GM18868 (cell line): ENCODE measurements around the gene CYP3A4.
"Not testable (repeated sequence)": the region's sequence is repeated elsewhere in the genome, so short reads cannot be mapped to it uniquely, and the experiment has no call there.

Source experiments
- ATAC-seq: cut with Tn5 transposase; IDR thresholded peaks from one replicate; pipeline ENCODE4 v1.9.1; 2021; ENCODE audit warnings: mild to moderate bottlenecking, moderate library complexity; ENCODE audit not compliant: unreplicated experiment

Gene CYP3A4

DNA sequence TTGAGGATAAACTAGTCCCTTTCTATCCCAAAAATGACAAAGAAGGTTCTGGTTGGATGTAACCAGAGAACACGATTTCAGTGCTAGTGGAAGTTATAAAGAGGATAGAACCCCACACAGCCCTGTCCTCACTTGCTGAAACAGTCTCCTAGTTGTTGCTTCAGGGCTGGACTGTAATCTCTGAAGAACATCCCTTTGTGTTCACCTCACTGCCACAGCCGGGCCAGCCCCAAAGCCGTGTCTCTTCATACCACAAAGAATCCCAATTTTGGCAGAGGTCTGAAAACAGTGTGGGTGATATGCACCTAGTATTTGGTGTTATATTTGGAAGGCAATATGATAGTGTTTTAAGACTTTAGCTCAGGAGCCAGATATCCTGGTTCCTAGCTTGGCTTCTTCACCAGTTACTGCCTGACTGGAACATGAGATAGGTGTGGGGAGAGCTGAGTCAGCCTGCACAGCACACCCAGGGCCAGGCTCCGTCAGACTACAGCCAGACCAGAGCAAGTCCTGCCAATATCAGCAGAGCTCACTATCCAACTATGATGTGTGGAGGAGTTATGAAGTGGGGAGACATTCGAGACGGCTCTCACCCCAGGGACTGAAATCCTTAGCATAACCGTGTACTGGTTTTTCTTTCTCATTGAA, 21.2 kb downstream of the CYP3A4 start:
- ATAC-seq, result no peak

DNA sequence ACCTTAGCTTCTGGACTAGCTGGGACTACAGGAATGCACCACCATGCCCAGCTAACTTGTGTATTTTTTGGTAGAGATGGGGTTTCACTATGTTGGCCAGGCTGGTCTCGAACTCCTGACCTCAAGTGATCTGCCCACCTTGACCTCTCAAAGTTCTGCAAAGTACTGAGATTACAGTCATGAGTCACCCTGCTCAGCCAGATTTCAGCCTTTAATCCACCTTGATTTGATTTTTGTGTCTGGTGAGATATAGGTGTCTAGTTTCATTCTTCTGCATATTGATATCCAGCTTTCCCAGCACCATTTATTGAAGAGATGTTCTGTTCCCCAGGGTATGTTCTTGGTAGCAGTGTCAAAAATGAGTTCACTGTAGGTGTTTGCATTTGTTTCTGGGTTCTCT, 28.9 kb downstream of the CYP3A4 start:
- no peak for ATAC-seq

DNA sequence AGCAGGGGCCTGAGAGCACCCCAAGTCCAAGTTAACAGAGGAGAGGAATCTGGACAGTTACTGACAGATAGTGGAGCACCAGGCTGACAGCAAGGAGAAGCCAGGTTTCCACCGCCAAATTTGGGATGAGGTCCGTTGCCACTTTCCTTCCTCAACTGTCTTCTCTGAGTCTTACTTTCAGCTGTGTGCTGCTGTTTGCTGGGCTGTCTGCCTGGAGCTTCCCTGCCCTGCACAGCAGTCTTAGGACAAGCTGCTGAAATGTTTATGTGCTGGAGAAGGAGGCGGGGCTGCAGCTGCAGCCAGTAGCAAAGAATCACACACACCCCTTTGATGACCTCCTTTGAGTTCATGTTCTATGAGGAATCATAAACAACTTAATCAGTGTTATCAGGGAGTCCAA, 31.6 kb downstream of the CYP3A4 start:
- no peak for ATAC-seq

DNA sequence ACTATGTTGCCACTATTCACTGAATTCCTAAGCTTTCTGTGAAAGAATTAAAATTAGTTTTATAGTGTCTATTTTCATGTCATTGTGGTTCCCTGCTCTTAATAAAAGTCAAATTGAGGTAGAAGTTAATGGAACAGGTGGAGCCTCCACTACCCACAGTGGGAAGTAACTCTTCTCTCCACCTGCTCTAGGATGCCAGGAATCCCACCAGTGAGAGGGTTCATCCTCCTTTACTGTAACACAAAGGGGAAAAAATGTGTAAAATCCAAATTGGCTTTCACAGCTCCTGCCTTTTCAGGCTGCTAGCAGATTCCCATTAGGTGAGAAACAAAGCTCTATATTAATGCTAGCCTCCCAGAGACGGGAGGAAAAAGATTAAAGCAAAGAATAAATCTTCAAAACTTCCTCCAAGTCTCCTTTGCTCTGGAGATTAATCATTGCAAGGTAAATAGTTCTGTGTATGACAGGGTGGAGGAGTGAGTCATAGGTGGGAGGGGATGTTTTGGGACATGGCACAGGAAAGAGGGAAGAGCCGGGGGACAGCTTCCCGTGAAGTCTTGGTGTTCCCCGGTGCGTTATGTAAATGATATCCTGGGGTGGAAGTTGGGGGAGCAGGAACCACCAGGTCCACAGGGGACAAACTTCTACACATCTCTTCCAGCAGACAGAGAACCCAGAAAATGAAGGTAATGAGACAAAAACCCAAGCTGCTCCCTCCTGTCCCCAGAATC, 32.5 kb downstream of the CYP3A4 start:
- not testable (repeated sequence) for ATAC-seq

DNA sequence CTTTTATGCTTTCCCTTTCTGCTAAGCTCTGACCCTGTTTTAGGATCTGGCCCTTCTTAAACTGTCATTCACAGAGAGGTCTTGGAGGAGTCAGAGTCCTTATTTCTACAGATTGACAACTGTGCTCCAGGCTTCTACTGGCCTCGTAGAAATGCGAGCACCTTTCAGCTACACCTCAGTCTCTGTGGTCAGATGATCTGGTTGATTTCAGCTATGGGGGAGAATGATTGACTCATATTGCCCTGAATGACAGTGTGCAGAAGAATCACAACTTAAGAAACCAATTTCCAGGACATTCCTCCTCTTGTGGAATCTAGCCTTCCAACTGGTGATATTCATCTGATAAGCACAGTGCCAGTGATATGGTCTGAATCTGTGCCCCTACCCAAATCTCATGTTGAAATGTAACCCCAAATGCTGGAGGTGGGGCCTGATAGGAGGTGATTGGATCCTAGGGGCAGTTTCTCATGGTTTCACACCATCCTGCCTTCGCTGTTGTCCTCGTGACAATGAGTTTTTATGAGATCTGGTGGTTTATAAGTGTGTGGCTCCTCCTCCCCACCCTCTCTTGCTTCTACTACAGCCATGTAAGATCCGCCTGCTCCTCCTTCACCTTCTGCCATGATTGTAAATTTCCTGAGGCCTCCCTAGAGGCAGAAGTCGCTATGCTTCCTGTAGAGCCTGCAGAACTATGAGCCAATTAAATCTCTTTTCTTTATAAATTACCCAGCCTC, 35.0 kb downstream of the CYP3A4 start:
- no peak for ATAC-seq

DNA sequence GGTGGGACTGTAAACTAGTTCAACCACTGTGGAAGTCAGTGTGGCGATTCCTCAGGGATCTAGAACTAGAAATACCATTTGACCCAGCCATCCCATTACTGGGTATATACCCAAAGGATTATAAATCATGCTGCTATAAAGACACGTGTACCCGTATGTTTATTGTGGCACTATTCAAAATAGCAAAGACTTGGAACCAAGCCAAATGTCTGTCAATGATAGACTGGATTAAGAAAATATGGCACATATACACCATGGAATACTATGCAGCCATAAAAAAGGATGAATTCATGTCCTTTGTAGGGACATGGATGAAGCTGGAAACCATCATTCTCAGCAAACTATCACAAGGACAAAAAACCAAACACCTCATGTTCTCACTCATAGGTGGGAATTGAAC, 37.1 kb downstream of the CYP3A4 start:
- ATAC-seq, result not testable (repeated sequence)

DNA sequence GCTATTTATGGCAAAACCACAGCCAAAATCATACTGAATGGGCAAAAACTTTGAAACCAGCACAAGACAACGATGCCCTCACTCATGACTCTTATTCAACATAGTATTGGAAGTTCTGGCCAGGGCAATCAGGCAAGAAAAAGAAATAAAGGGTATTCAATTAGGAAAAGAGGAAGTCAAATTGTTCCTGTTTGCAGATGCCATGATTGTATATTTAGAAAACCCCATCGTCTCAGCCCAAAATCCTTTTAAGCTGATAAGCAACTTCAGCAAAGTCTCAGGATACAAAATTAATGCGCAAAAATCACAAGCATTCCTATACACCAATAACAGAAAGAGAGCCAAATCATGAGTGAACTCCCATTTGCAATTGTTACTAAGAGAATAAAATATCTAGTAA, 38.6 kb downstream of the CYP3A4 start:
- not testable (repeated sequence) for ATAC-seq

DNA sequence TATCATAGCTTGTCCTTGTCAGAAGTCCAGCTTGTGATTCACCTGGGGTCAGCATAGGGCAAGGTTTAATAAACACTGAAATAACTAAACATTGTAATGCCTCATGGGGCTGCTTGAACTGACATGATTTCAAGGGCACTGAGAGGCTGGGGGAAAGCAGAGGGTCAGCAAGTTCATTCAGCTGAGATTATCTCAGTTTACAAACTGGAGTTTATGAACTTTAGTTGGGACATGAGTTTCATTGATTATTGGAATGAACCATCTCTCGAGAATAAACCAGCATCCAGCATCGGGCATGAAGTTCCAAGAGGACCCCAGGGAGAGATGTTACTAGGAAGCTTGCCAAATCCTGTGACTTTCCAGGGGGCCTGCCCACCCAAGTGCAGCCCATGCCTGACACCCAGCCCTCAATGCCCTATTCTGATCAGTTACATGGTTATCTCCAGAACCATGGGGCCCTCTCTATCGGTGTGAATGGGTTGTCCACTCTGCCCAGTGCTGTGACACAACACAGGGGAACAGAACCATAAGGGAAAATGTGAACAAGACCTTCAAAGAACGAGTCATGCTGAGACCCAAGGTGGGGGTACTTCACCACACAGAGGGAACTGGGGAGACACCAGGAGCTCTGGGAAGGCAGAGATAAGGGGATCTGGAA, 41.1 kb downstream of the CYP3A4 start:
- no peak for ATAC-seq

DNA sequence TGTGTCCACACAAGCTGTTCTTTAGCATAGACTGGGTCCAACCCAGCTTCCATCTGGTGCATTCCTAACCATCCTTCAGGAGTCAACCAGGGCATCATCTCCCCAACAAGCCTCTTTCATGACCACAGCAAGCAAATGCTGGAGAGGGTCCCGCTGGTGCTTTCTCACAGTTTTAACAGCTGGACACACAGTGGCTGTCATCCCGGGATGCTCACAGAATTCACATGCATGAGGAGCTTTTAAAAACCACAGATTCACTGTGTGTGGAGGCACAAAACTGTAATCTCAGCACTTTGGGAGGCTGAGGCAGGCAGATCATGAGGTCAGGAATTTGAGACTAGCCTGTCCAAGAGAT, 42.6 kb downstream of the CYP3A4 start:
- no peak for ATAC-seq

DNA sequence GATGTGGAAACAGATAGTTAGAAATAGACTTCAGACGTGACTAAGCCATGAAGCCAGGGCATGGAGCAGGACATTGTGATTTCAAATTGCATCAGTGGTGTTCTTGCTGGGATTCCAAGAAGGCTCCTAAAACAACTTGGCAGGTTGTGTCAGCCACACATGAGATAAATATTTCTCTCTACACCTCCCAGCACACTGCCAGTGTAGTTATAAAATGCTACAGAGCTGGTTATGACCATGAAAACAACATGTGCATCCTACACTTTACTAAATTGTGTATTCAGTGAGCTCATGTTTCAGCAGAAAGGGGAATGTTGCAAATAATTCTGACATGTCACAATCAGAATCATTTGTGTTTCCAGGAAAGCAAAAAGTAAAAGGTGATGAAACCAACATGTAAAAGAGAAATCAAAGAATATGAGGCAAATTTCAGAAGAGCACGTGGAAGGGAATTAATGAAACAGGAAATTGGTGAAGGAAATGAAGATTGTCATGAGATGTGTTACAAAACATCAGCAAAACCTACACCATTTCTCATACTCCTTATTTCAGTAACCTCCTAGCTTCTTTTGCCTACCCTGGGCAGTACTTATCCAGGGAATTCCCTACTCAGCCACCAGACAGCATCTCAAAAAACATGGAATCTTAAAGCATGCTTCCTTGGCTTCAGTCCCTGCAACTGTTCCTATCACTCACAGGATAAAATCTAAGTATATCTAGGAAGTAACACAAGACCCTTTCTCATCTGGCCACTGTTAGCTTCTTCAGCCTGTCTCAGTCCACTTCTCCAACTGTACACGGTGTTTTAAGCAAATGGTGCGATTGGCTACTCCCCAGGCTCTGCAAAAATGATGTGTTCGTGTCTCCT, 43.2 kb downstream of the CYP3A4 start:
- no peak for ATAC-seq

DNA sequence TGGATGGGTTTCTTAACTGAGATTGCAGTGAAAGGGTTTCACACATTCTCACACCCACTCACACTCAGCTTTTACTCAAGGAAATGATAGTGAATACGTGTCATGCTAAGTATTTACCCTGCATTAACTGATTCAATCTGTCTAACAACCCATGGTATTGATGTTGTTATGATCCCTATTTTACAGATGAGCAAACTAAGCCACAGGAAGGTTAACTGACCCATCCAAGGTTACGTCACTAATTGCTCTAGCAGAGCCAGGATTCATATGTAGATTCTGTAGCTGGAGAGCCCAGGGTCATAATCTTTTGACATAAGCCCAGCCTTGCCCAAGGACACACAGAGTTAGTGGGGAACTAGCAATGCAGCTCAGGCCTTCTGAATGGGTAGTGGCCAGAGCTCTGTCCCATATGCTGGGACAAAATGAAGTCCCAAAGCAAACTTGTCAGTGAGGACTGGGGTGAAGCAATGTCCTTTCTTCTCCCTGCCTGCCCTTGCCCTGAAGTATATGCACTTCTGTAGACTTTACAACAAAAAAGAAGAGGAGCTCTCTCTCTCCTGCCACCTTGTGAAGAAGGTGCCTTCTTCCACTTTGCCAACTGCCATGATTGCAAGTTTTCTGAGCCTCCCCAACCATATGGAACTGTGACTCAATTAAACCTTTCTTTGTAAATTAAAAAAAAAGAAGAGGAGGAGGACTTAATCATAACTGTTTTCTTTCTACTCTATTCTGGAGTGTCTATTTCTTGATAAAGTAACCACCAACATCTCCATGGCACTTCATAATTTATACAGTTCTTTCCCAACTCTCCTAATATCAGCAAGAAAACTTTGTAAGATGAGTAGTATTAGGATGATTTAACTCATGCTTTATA, 44.0 kb downstream of the CYP3A4 start:
- no peak for ATAC-seq

DNA sequence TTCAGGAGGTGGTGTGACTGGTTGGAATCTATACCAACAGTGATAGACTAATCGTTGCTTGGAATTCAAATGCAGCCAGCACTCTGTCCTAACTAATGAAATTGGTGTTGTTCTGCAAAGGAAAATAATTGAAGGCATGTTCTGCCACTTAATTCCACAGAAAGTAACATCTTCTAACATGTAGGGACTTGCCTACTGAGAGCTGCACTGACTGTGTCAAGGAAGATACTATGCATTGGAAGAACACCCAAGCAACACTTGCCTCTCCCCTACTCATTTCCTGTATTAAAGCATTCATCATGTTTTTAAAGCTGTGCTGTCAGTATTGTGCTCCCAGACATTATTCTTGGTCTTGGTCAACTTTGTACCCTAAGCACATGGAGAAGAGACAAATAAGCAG, 46.3 kb downstream of the CYP3A4 start:
- ATAC-seq, result no peak

DNA sequence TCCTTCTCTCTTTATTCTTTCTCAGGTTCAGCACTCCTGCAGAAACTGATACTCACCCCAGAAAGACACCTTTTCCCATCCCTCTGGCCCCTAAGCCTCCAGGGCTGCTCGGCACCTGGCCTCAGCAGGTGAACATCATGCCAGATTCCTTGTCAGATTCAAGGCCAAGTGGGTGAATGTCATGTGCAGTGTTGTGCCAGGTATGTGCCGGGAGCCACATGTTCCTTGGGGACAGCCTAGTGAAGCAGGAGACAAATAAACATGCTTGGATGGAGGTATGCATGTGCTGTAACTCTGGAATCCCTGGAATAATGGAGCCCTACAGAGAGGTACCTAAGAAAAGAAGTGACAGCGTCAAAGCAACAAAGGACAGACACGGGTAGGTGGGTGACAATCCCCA, 47.3 kb downstream of the CYP3A4 start:
- not testable (repeated sequence) for ATAC-seq

DNA sequence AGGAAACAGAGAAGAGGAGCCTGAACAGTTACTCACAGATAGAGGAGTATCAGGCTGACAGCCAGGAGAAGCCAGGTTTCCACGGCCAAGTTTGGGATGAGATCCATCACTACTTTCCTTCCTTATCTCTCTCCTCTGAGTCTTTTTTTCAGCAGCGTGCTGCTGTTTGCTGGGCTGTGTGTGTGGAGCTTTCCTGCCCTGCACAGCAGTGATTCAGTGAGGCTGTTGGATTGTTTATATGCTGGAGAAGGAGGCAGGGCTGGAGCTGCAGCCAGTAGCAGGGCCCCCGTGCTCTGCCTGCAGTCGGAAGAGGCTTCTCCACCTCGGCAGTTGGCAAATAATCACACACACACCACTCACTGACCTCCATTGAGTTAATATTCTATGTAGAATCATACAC, 49.0 kb downstream of the CYP3A4 start, which contains the start of gene CYP3A7:
CYP3A7 (minus strand) TSS at position 210 of the 400 bp plus-strand sequence; CDS start at position 107, 103 bp downstream.
- no peak for ATAC-seq

DNA sequence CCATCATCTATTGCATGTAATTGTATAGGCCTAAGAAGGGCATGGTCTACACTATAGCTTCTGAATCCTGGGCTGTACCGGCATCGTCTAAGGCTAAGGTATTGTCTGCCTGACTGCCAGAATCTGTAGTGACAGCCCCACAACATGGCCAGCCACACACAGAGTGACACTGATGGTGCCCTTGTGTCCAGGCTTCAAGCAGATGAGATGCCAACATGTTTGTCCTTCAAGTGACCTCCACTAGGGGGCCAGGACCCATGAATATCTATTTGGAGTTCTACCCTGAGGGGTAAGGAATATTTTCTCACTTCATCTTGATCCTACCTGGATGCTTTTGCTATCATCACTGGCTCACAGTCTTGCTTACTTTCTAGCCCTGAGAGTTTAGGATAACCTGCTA, 50.5 kb downstream of the CYP3A4 start:
- no peak for ATAC-seq

DNA sequence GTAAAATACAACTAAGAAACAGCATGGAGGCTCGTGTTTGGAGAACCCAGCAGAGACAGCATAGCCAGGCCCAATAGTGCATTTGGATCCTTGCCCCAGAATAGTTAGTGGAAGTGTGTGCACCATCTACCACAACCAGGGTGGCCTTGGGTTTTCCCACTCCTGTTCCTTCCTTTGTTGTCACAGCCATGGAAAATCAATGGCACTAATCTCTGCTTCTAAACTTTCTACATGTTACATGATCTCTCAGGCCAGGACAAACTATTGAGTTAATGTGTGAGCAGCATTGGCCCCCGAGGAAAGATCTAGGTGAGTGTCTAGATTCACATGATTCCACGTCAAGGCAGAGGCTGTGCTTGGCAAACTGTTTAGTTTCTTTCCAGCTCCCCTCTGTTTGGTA, 51.0 kb downstream of the CYP3A4 start:
- ATAC-seq, result no peak

DNA sequence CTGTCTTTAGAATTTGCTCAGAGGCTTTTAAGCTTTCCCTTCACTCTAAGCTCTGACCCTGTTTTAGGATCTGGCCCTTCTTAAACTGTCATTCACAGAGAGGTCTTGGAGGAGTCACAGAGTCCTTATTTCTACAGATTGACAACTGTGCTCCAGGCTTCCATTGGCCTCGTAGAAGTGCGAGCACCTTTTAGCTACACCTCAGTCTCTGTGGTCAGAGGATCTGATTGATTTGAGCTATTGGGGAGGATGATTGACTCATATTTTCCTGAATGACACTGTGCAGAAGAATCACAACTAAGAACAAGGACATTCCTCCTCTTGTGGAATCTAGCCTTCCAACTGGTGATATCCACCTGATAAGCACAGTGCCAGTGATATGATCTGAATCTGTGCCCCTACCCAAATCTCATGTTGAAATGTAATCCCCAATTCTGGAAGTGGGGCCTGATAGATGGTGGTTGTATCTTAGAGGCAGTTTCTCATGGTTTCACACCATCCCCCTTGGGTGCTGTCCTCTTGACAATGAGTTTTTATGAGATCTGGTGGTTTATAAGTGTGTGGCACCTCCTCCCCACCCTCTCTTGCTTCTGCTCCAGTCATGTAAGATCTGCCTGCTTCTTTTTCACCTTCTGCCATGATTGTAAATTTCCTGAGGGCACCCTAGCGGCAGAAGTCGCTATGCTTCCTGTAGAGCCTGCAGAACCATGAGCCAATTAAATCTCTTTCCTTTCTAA, 52.2 kb downstream of the CYP3A4 start:
- ATAC-seq, result no peak

DNA sequence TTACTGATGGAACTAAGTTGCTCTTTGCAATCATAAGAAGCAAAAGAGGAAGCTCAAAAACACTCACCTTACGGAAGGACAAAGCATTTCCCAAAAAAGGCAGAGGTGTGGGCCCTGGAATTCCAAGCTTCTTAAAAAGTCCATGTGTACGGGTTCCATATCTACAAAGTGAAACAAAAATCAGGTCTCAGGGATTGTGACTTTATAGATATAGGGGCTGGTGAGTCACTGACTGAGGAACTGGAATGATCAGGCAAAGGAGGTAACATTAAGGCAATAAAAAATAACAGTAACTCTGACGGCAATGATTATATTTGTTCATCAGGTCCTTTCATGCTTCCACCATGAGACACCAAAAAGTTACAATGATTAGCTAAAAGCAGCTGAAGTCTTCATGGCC, 53.0 kb downstream of the CYP3A4 start:
- ATAC-seq, result no peak

DNA sequence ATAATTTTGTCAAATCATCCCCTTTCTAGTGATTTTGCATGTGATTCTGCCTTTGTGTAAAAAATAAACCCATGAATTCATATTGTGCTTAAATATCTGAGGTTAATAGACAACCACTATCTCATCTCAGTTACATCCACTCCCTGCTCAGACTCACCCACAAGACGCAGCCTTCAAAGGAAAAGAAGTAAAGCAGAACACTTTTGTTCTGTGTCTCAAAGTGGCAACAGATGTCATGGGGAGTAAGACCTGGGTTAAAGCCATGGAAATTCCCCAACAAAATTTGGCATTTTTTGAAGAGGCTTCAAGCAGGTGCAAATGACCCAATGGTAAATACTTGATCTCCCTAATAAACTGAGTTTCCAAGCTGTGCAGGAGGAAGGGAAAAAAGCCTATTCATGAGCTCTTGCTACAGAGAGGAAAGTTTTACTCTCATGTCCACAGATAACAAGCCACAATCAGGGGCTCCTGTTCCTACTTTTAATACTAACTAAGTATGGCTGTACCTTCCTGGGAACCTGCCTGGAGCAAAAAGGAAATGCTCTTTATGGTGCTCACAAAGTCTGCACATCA, 53.7 kb downstream of the CYP3A4 start:
- no peak for ATAC-seq
